M059J (cell line): ENCODE data around the gene SHANK3. TPM values are rescaled to one million over a fixed set of nuclear protein-coding genes. Genes with fewer than 3 reads are reported as not detected.

Source experiments
- DNase-seq: peaks from one replicate; pipeline ENCODE4 v3.0.0-alpha.2; 2012; ENCODE audit warnings: low read depth
- total RNA-seq: library from RNA; depleted of rRNA; stranded (reverse); fragments of >200 nt; shearing (Covaris generic); gene quantifications from 2 replicates; pipeline ENCODE4 v1.2.3, GENCODE V29; 2014

Gene SHANK3
- total RNA-seq, 1 experiment from 2014 or later: 0.71 TPM

GRCh38 chr22:50699001-50699755, 26.6 kb downstream of the SHANK3 start:
- DNase-seq: no peak

GRCh38 chr22:50699756-50700386, 27.2 kb downstream of the SHANK3 start:
- no peak for DNase-seq

- DNase-seq: no peak
Measured at GRCh38 chr22:50700387-50701075, 27.9 kb downstream of the SHANK3 start.

- DNase-seq: no peak
Measured at GRCh38 chr22:50701076-50701419, 28.4 kb downstream of the SHANK3 start.

GRCh38 chr22:50701428-50702154, 29.0 kb downstream of the SHANK3 start:
- DNase-seq: no peak

GRCh38 chr22:50702261-50702671, 29.6 kb downstream of the SHANK3 start:
- no peak for DNase-seq

GRCh38 chr22:50702821-50703725, 30.4 kb downstream of the SHANK3 start:
- no peak for DNase-seq

- DNase-seq: no peak
Measured at GRCh38 chr22:50703726-50704509, 31.3 kb downstream of the SHANK3 start.

- DNase-seq: no peak
Measured at GRCh38 chr22:50704510-50705218, 32.0 kb downstream of the SHANK3 start.

- no peak for DNase-seq
Measured at GRCh38 chr22:50705219-50705691, 32.6 kb downstream of the SHANK3 start.

GRCh38 chr22:50705851-50706351, 33.3 kb downstream of the SHANK3 start:
- no peak for DNase-seq

GRCh38 chr22:50706481-50707125, 34.0 kb downstream of the SHANK3 start:
- DNase-seq: no peak

- DNase-seq: no peak
Measured at GRCh38 chr22:50708474-50708873, 35.9 kb downstream of the SHANK3 start.

GRCh38 chr22:50708996-50709395, 36.4 kb downstream of the SHANK3 start:
- no peak for DNase-seq

GRCh38 chr22:50710221-50710620, 37.6 kb downstream of the SHANK3 start:
- DNase-seq: no peak

- DNase-seq: no peak
Measured at GRCh38 chr22:50710886-50711285, 38.3 kb downstream of the SHANK3 start.

GRCh38 chr22:50711446-50712340, 39.1 kb downstream of the SHANK3 start:
- peak; percentile 47 for DNase-seq
